DOHH2 (cell line): ENCODE results near the gene UGT1A8.

Experiments used
- H3F3A ChIP-seq: fragments of 200-600 bp; sonication (generic), shearing (Covaris generic); 2 replicates; pipeline ENCODE4 v1.6.0; 2016; ENCODE audit warnings: antibody characterized with exemption, mild to moderate bottlenecking; ENCODE audit not compliant: control insufficient read depth, insufficient read depth
- H3K27ac ChIP-seq: fragments of 200-600 bp; sonication (generic); 2 replicates; pipeline ENCODE4 v1.5.1; 2014; ENCODE audit warnings: low read depth, mild to moderate bottlenecking, low read length, moderate library complexity
- H3K27me3 ChIP-seq: fragments of 200-600 bp; sonication (generic); 2 replicates; pipeline ENCODE4 v1.6.1; 2014; ENCODE audit warnings: mild to moderate bottlenecking, low read length, mixed read lengths; ENCODE audit not compliant: control insufficient read depth
- H3K36me3 ChIP-seq: fragments of 200-600 bp; sonication (generic); 2 replicates; pipeline ENCODE4 v1.6.1; 2014; ENCODE audit warnings: mild to moderate bottlenecking, low read length, moderate library complexity, mixed read lengths; ENCODE audit not compliant: control insufficient read depth
- H3K4me1 ChIP-seq: fragments of 200-600 bp; sonication (generic); 2 replicates; pipeline ENCODE4 v1.6.1; 2014; ENCODE audit warnings: mild to moderate bottlenecking, low read length, mixed read lengths; ENCODE audit not compliant: control insufficient read depth
- H3K4me2 ChIP-seq: fragments of 200-600 bp; sonication (generic); 2 replicates; pipeline ENCODE4 v1.6.0; 2014; ENCODE audit warnings: mild to moderate bottlenecking, low read length, moderate library complexity
- H3K4me3 ChIP-seq: fragments of 200-600 bp; sonication (generic); 2 replicates; pipeline ENCODE4 v1.5.1; 2014; ENCODE audit warnings: mild to moderate bottlenecking, low read length, mixed read lengths
- H3K79me2 ChIP-seq: fragments of 200-600 bp; sonication (generic); 2 replicates; pipeline ENCODE4 v1.6.1; 2014; ENCODE audit warnings: mild to moderate bottlenecking, low read length, mixed read lengths; ENCODE audit not compliant: control insufficient read depth
- H3K9me2 ChIP-seq: fragments of 200-600 bp; sonication (generic); replicated peaks from 2 replicates; pipeline ENCODE4 v1.6.1; 2014; ENCODE audit warnings: mild to moderate bottlenecking, low read length, mixed read lengths; ENCODE audit not compliant: control insufficient read depth
- H3K9me3 ChIP-seq: fragments of 200-600 bp; sonication (generic); 2 replicates; pipeline ENCODE4 v1.6.1; 2014; ENCODE audit warnings: antibody characterized with exemption, low read length, mixed read lengths; ENCODE audit not compliant: control insufficient read depth, insufficient read depth
- H4K20me1 ChIP-seq: fragments of 200-600 bp; sonication (generic); 2 replicates; pipeline ENCODE4 v1.6.0; 2014; ENCODE audit warnings: low read depth, mild to moderate bottlenecking, antibody characterized with exemption, low read length, moderate library complexity; ENCODE audit not compliant: control insufficient read depth, insufficient read depth
- EZH2phosphoT487 ChIP-seq: fragments of 200-600 bp; sonication (generic); IDR thresholded peaks from 2 replicates; pipeline ENCODE4 v1.6.1; 2017; ENCODE audit warnings: borderline replicate concordance, mild to moderate bottlenecking, antibody characterized with exemption, low read length, moderate library complexity, mixed read lengths
- TF ChIP-seq, protein P1 (sequence below): fragments of 200-600 bp; sonication (generic); IDR thresholded peaks from one replicate; pipeline ENCODE4 v1.5.1; 2014; ENCODE audit warnings: antibody characterized with exemption, mild to moderate bottlenecking, low read depth, low read length; ENCODE audit not compliant: poor library complexity, severe bottlenecking

Gene UGT1A8

DNA sequence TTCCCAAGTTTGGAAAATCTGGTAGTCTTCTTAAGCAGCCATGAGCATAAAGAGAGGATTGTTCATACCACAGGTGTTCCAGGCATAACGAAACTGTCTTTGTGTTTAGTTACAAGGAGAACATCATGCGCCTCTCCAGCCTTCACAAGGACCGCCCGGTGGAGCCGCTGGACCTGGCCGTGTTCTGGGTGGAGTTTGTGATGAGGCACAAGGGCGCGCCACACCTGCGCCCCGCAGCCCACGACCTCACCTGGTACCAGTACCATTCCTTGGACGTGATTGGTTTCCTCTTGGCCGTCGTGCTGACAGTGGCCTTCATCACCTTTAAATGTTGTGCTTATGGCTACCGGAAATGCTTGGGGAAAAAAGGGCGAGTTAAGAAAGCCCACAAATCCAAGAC is 154.7 kb downstream of the UGT1A8 start:
- no peaks in the 10 kb centered on the region for H3K36me3 ChIP-seq
- H3K27me3 ChIP-seq: no peaks in the 10 kb centered on the region
- no peaks in the 10 kb centered on the region for H4K20me1 ChIP-seq
- no peak overlapping the region for H3K4me3 ChIP-seq
- no peaks in the 10 kb centered on the region for H3K79me2 ChIP-seq
- H3F3A ChIP-seq: no peaks in the 10 kb centered on the region
- H3K4me2 ChIP-seq: no peak overlapping the region
- H3K27ac ChIP-seq: no peak overlapping the region
- H3K9me3 ChIP-seq: peaks cover 2% of the 10 kb centered on the region; the same call in 1 of the 2 replicates
- TF ChIP-seq, protein P1, sequence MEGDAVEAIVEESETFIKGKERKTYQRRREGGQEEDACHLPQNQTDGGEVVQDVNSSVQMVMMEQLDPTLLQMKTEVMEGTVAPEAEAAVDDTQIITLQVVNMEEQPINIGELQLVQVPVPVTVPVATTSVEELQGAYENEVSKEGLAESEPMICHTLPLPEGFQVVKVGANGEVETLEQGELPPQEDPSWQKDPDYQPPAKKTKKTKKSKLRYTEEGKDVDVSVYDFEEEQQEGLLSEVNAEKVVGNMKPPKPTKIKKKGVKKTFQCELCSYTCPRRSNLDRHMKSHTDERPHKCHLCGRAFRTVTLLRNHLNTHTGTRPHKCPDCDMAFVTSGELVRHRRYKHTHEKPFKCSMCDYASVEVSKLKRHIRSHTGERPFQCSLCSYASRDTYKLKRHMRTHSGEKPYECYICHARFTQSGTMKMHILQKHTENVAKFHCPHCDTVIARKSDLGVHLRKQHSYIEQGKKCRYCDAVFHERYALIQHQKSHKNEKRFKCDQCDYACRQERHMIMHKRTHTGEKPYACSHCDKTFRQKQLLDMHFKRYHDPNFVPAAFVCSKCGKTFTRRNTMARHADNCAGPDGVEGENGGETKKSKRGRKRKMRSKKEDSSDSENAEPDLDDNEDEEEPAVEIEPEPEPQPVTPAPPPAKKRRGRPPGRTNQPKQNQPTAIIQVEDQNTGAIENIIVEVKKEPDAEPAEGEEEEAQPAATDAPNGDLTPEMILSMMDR: no peak
- TF ChIP-seq EZH2phosphoT487: no peak
- no peaks in the 10 kb centered on the region for H3K4me1 ChIP-seq
- no peaks in the 10 kb centered on the region for H3K9me2 ChIP-seq

- Histone ChIP-seq H3K4me1 (no peaks in the 10 kb centered on the region), H3K4me3 (no peak overlapping the region), H3K27me3 (no peaks in the 10 kb centered on the region), H3K27ac (no peak overlapping the region), H3K79me2 (no peaks in the 10 kb centered on the region), H3K36me3 (no peaks in the 10 kb centered on the region), H3K9me3 (peaks cover 2% of the 10 kb centered on the region; the same call in 1 of the 2 replicates), H4K20me1 (no peaks in the 10 kb centered on the region), H3F3A (no peaks in the 10 kb centered on the region), H3K4me2 (no peak overlapping the region), H3K9me2 (no peaks in the 10 kb centered on the region)
- TF ChIP-seq, protein P1: no peak
- TF ChIP-seq EZH2phosphoT487: no peak
Measured at GRCh38 chr2:233772583-233772982, 155.2 kb downstream of the UGT1A8 start.

DNA sequence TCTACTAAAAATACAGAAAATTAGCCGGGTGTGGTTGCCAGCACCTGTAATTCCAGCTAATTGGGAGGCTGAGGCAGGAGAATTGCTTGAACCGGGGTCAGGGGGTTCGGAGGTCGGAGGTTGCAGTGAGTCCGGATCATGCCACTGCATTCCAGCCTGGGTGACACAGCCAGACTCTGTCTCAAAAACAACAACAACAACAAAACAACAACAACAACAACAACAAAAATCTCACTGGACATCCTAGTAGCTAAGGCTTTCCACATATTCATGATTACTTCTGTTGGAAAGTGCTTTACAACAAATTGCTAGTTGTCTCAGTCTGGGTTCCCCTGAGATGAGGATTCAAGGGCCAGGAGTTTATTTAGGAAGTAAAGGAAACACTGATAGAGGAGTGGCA is 156.4 kb downstream of the UGT1A8 start:
- H3K27ac ChIP-seq: no peak overlapping the region
- no peaks in the 10 kb centered on the region for H3K4me1 ChIP-seq
- H3K4me2 ChIP-seq: no peak overlapping the region
- peaks cover 2% of the 10 kb centered on the region; the same call in 1 of the 2 replicates for H3K9me3 ChIP-seq
- H3K9me2 ChIP-seq: no peaks in the 10 kb centered on the region
- H3K4me3 ChIP-seq: no peak overlapping the region
- H3F3A ChIP-seq: no peaks in the 10 kb centered on the region
- no peaks in the 10 kb centered on the region for H3K27me3 ChIP-seq
- TF ChIP-seq EZH2phosphoT487: no peak
- TF ChIP-seq, protein P1: no peak
- no peaks in the 10 kb centered on the region for H3K36me3 ChIP-seq
- no peaks in the 10 kb centered on the region for H4K20me1 ChIP-seq
- no peaks in the 10 kb centered on the region for H3K79me2 ChIP-seq
